Measurements from ENCODE around the gene EPDR1.

EPDR1 gene

DNA sequence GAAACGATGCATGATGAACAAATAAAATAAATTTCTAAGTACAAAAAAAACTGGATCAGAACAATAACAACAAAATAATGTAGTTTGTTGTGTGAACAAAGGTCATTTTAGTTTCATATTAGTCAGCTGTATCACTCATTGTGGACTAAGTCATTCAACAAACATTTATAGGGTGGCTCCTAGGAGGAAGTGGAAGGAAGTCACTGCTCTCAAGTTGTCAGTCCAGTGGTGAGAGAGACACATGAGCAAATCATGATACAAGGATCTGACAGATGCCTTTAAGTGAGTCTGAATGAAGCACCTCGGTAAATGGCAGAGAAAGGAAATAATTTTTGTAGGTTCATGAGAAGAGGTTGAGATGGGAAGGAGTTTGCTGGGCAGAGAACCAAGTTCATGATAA is 56.8 kb downstream of the EPDR1 start:
- peak; percentile 64 for DNase-seq (ENCODE audit: low spot score)

- DNase-seq (ENCODE audit: low spot score): no peak
Observed at GRCh38 chr7:37981664-37982063, 61.2 kb downstream of the EPDR1 start.

DNA sequence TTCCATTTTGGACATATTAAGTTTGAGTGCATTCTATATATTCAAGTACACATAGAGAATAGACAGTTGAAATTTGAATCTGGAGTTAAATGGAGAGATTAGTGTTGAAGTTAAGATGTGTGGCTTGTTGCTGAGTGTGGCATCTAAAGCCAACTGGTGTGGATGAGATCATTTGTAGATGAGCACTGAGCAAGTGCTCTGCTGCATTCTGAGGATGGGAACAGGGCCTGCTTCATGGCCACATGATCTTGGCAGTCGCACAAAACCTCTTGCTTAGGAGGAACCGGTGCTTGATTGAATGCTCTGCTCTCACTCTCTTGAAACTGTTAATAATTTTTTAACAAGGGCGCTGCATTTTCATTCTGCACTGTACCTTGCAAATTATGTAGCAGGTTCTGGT is 62.0 kb downstream of the EPDR1 start:
- no peak for DNase-seq (ENCODE audit: low spot score)

DNA sequence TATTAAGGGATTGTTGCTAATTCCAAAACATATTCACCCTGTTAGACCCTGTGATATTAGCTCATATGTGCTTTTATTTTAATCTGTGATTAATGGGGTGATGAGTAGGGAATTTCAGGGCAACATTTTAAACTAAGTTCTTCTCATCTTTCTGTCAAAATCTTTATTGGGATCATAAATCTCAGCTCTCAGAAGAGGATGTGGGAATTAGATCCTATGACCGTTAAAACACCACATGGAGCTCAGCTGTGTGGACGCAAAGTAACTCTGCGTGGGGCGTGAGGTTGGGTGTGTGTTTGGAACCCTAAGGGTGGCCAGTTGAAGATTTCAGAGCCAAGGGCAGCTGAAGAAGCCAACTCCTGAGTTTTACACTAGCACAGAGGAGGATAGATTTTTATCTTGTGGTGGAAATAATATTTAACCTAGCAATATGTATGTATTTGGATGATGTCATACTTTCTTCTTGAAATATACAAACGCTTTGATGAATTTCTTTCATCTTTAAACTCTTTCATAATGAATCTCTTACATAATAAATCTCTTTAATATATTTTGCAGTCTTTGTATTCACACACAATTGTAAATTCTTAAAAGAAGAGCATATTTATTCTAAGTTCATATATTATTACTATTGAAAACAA is 64.4 kb downstream of the EPDR1 start:
- no peak for DNase-seq (ENCODE audit: low spot score)

DNA sequence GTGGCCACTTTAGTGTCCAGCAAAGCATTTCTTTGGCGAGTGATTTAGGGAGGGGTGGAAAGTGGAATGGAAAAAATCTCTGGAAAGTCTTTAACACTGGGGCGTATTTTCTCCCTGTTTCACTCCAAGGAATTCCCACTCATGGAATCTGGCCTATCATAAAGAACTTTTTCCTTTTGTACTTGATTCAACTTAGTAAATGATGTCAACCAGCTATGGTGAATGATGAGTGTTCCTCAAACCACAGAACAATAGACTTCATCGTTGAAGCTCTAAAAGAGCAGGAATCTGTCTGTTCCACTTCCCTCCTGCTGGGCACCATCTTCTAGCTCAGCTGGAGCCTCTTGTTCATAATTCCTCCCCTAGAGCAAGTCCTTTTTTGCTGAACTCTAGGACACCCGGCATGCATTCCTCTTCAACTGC is 66.5 kb downstream of the EPDR1 start:
- no peak for DNase-seq (ENCODE audit: low spot score)

DNA sequence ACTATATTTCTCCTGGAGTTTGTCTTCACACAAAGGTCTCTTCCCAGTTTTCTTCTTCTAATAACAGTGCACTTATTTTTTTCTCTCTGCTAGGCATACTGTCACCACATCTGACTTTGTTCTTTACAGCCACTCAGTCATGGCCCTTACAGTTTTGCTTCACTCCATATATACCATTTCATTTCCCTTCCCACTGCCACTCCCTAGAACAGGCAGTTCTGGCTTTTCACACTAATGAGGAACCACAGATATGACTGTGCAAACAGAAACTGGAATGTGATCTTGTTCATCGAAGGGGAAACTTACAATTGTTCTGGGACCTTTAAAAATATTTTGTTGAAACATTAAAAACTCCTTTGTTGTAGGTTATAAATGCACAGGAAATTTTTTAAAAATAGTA is 67.3 kb downstream of the EPDR1 start:
- DNase-seq (ENCODE audit: low spot score): peak; percentile 74

DNA sequence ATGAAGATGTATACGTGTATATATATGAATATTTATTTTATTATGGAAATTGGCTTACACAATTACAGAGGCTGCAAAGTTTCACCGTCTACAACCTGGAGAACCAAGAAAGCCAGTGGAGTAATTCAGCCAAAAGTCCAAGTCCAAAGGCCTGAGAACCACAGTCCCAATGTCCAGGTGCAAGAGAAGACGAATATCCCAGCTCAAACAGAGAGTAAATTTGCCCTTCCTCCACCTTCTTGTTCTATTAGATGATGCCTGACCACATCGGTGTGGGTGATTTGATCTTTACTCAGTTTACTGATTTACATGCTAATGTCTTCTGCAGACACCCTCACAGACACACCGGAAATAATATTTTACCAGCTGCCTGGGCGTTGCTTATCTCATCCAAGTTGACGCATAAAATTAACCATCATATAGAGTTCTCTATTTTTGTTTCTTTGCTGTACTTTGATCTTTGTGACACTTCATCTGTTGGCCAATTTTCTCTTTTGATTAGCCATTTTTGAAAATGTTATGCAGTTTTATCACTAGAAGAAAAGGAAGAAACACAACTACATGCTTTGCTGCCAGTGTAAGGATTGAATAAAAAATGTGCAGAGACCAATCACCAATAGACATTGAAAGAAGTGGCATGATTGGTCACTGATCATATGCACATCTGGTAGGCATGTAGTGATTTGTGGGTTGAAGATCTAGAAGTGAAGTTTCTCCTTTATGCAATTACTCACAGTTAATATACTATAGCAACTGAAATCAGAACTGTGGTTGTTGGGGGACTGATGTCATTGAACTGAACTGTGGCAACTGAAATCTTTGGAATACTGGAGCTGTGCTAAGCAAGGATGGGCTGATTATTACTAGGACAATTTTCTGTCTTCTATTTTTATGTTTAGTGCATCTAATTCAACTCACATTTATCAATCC is 68.5 kb downstream of the EPDR1 start:
- DNase-seq (ENCODE audit: low spot score): no peak

- DNase-seq (ENCODE audit: low spot score): no peak
Observed at GRCh38 chr7:37990337-37990736, 69.9 kb downstream of the EPDR1 start.

GRCh38 chr7:37993060-37993501 is 72.6 kb downstream of the EPDR1 start:
- no peak for DNase-seq (ENCODE audit: low spot score)

GRCh38 chr7:37999673-38000072 is 79.2 kb downstream of the EPDR1 start:
- no peak for DNase-seq (ENCODE audit: low spot score)

- DNase-seq (ENCODE audit: low spot score): no peak
Observed at GRCh38 chr7:38000272-38000671, 79.8 kb downstream of the EPDR1 start.

All from LoVo (cell line).